ENCODE results near the gene UBE2V1.

Gene UBE2V1

GRCh38 chr20:50061151-50062005 is 51.6 kb downstream of the UBE2V1 start:
- DNase-seq: no peak

GRCh38 chr20:50058662-50059402 is 54.1 kb downstream of the UBE2V1 start:
- no peak for DNase-seq

- DNase-seq: no peak
Observed at GRCh38 chr20:50057714-50058053, 55.3 kb downstream of the UBE2V1 start.

DNA sequence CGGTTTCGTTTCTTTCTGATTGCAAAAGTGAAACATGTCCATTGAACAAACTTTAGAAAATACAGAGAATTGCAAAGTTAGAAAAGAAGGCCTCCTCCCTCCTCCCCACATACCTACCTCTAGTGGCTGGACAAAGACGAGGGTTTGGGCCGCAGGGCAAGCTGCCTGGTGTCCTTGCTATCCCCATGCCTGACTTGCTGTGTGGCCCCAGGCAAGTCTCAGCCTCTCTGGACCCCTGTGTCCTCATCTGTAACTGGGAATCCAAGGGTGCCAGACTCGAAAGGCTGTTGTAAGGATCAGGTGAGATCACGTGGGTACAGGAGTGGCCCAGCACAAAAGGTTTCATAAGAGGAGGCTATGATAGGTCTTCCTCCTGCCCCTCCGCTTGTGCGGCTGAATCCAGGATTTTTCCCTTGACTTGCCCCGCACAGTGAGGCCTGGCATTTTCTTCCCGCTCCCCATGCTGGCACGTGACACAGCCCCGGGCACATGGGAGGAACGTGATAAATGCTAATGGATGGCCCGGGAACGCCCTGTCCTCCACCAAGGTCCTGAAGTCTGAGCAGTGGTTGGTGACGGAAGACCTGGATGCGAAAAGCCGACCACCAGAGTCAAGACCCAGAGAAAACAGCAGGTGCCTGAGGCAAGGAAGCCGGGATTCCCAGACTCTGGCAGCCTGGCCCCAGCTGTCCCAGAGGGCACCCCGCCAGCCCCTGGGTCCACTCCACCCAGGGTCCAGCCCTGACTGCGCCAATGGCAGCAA is 55.8 kb downstream of the UBE2V1 start:
- DNase-seq: no peak

DNA sequence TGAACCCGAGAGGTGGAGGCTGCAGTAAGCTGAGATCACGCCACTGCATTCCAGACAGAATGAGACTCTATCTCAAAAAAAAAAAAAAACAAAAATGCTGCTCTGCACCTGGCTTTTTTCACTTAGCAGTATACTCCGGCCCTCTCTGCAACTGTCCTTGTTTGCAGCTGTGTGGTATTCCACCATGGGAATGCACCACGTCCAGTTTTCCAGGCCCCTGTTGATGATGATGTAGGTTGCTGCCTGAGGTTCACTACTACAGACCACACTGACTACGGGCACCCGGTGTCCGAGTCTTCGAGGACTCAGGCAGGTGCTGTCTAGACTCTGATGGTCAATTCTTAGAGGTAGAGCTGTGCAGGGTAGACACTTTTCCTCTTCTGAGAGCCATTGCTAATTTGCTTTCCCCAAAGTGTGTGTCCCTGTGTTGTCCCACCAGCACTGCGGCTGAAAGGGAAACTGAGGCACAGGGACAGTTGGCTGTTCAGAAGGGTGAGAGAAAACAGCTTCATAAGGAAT is 56.5 kb downstream of the UBE2V1 start:
- no peak for DNase-seq

- DNase-seq: no peak
Observed at GRCh38 chr20:50055524-50056083, 57.3 kb downstream of the UBE2V1 start.

- DNase-seq: no peak
Observed at GRCh38 chr20:50054626-50055511, 58.1 kb downstream of the UBE2V1 start.

DNA sequence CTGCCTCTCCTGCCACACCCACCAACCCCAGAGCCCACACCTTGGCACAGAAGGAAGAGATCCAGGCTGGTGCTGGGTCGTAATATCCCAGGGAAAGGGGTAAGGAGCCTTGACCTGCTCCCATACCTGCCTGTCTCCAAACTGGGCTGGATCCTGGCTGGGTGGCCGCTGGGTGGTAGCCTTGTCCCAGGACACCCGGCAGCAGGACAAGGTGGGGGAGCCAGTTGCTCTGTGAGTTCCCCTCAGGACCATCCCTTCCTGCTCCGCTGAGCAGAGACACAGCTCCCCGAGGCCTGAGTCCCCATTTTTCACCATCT is 58.8 kb downstream of the UBE2V1 start:
- DNase-seq: no peak

- no peak for DNase-seq
Observed at GRCh38 chr20:50053362-50054230, 59.4 kb downstream of the UBE2V1 start.

- no peak for DNase-seq
Observed at GRCh38 chr20:50052550-50053361, 60.2 kb downstream of the UBE2V1 start.

GRCh38 chr20:50050660-50051308 is 62.2 kb downstream of the UBE2V1 start:
- no peak for DNase-seq

GRCh38 chr20:50050214-50050613 is 62.7 kb downstream of the UBE2V1 start:
- DNase-seq: no peak

- DNase-seq: no peak
Observed at GRCh38 chr20:50049442-50050026, 63.4 kb downstream of the UBE2V1 start.

- no peak for DNase-seq
Observed at GRCh38 chr20:50048420-50049166, 64.4 kb downstream of the UBE2V1 start.

- DNase-seq: no peak
Observed at GRCh38 chr20:50044353-50044960, 68.5 kb downstream of the UBE2V1 start.

- DNase-seq: no peak
Observed at GRCh38 chr20:50043573-50044352, 69.2 kb downstream of the UBE2V1 start.
